Measurements from ENCODE around the gene CATSPERD.

- no peak for TF ChIP-seq CTCF (IDR thresholded peaks at IDR 0.05; ENCODE audit: low read depth, low read length)
- TF ChIP-seq POLR2A (IDR thresholded peaks at IDR 0.05; ENCODE audit: extremely low read depth, insufficient read length): no peak
- no peak for TF ChIP-seq MAX (IDR thresholded peaks at IDR 0.05; ENCODE audit: low read depth, low read length)
- TF ChIP-seq MYC (IDR thresholded peaks at IDR 0.05; ENCODE audit: low read depth, low read length): no peak
Observed at GRCh38 chr19:5743630-5744029, 23.2 kb downstream of the CATSPERD start.
